Stomach (tissue), 9 donors: Measurements from ENCODE around the gene F12. TPM values are rescaled to one million over a fixed set of nuclear protein-coding genes. Genes with fewer than 3 reads are reported as not detected.
A peak's percentile ranks its signal among the peaks of the same experiment; 100 is the strongest.

Source experiments
- DNase-seq, 2 donors: peaks; one replicate each; pipeline versions ENCODE4 v3.0.0 to v3.0.0-alpha.2; 2013 to 2019
- H3K27ac ChIP-seq, 5 donors: fragments of 200-600 bp in 4 of 5; sonication (generic) in 4 of 5; one replicate each; pipeline ENCODE4 v1.5.1; 2013 to 2019; ENCODE audit warnings: mild to moderate bottlenecking in 1 of 5, moderate library complexity in 1 of 5
- H3K27me3 ChIP-seq, 3 donors: fragments of 200-600 bp; sonication (generic); one replicate each; pipeline ENCODE4 v1.5.1; 2017 to 2019; ENCODE audit warnings: mixed run types in 1 of 3
- H3K36me3 ChIP-seq, 4 donors: fragments of 200-600 bp; sonication (generic); 1 replicate in 3 of 4; 2 replicates in 1 of 4; pipeline ENCODE4 v1.5.1; 2016 to 2019
- H3K4me1 ChIP-seq, 4 donors: fragments of 200-600 bp; sonication (generic); one replicate each; pipeline ENCODE4 v1.5.1; 2016 to 2019
- H3K4me3 ChIP-seq, 4 donors: fragments of 200-600 bp; sonication (generic) in 3 of 4; one replicate each; pipeline ENCODE4 v1.5.1; 2016 to 2019; ENCODE audit warnings: mild to moderate bottlenecking in 1 of 4
- H3K9me3 ChIP-seq, 4 donors: fragments of 200-600 bp; sonication (generic); one replicate each; pipeline ENCODE4 v1.5.1; 2016 to 2019
- CTCF ChIP-seq, 7 experiments: fragments of 450-650 bp in 4 of 7; fragments of 200-600 bp in 3 of 7; sonication (generic) in 3 of 7; IDR thresholded peaks; one replicate each; pipeline ENCODE4 v1.5.1; 2016 to 2019; ENCODE audit warnings: antibody characterized with exemption in 7 of 7, control low read depth in 2 of 7, mild to moderate bottlenecking in 1 of 7
- EP300 ChIP-seq: sonication (generic); formaldehyde crosslinking; IDR thresholded peaks from one replicate; pipeline ENCODE4 v1.6.1; 2017; ENCODE audit warnings: antibody characterized with exemption
- POLR2A ChIP-seq, 4 donors: fragments of 450-650 bp; IDR thresholded peaks; one replicate each; pipeline ENCODE4 v1.6.1; 2016; ENCODE audit warnings: antibody characterized with exemption in 4 of 4, control low read depth in 2 of 4, mild to moderate bottlenecking in 1 of 4, moderate library complexity in 1 of 4
- POLR2AphosphoS5 ChIP-seq, 3 donors: sonication (generic); formaldehyde crosslinking; IDR thresholded peaks; one replicate each; pipeline ENCODE4 v1.6.1; 2016; ENCODE audit warnings: antibody characterized with exemption in 3 of 3
- WGBS, 5 donors: extraction: QIAGEN DNeasy Blood & Tissue Kit in 3 of 5; methylation state at CpG; one replicate each; pipeline versions ENCODE4 v1.1.5 to v1.1.7; 2013 to 2018; 5-methylcytosine and 5-hydroxymethylcytosine counted together
- intact Hi-C: fragments of 100-400 bp; cut with DNase I; formaldehyde crosslinking; loops from one replicate; pipeline ENCODE4 v1.15.1; 2023; ENCODE audit warnings: low total_unique reads
- polyA plus RNA-seq, 3 donors: library from polyadenylated mRNA; stranded (reverse); fragments of 200-250 nt; gene quantifications; one replicate each; pipeline ENCODE4 v1.2.3, GENCODE V29; 2013
- total RNA-seq, 5 donors: library from RNA; depleted of rRNA; stranded (reverse); fragments of >200 nt; gene quantifications; one replicate each; pipeline versions ENCODE4 v1.1.0 to v1.2.3, GENCODE V29; 2014 to 2016
- donor health status: healthy with polysubstance abuse.
- donor health status: Bipolar disorder and iron deficiency.
- donor health status: healthy.

The F12 gene
- total and polyA plus RNA-seq, 8 donors = 0.50 to 68.3 (median 33.0) TPM; not detected in 4

GRCh38 chr5:177410575-177410974 is 1.2 kb upstream of the F12 start:
- WGBS, 5 donors = 74 to 82% (median 79%) methylated on average over 3 of the region's 3 CpGs
- Histone ChIP-seq H3K9me3 (no peaks in the 10 kb centered on the region), H3K27ac (no peak overlapping the region), H3K36me3 (no peaks in the 10 kb centered on the region), H3K4me3 (no peak overlapping the region), H3K27me3 (no peaks in the 10 kb centered on the region), H3K4me1 (peaks cover 0 to 3% (median 0%) of the 10 kb centered on the region in 4 donors)
- TF ChIP-seq POLR2A (IDR thresholded peaks at IDR 0.05) (no peak), EP300 (no peak), POLR2AphosphoS5 (IDR thresholded peaks at IDR 0.05) (no peak), CTCF (IDR thresholded peaks at IDR 0.05) (no peak)
- intact Hi-C loops = no loop called here
- no peak for DNase-seq

DNA sequence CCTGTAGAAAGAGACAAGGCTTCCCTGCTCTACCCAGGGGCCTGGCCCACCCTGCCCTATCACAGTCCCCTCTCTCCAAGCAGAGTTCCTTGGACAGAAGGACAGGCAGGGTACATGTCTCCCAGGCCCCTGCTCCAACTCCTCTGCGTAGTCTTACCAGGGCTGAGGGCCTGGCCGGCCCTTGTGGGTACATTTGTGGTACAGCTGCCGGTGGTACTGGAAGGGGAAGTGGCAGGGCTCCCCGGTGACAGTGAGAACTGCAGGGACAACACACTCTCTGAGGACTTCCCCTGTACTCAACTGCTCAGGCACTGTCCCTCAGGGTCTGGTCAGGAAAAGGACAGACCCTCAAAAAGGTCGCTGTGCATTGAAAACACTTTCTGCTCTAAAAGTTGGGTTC is 3.6 kb downstream of the F12 start:
- no peak for TF ChIP-seq POLR2A (IDR thresholded peaks at IDR 0.05)
- TF ChIP-seq CTCF (IDR thresholded peaks at IDR 0.05) = no peak
- TF ChIP-seq POLR2AphosphoS5 (IDR thresholded peaks at IDR 0.05) = no peak
- TF ChIP-seq EP300 = no peak
- DNase-seq = no peak
- H3K9me3 ChIP-seq = no peaks in the 10 kb centered on the region
- intact Hi-C loops = no loop called here
- H3K27ac ChIP-seq = peak overlapping the region in 1 of 5 donors; percentile 14
- peaks cover 6 to 43% (median 31%) of the 10 kb centered on the region in 3 donors for H3K27me3 ChIP-seq
- peaks cover 22 to 39% (median 33%) of the 10 kb centered on the region in 4 donors for H3K4me1 ChIP-seq
- H3K4me3 ChIP-seq = no peak overlapping the region
- WGBS, 5 donors = 65 to 84% (median 77%) methylated on average over 2 to 5 of the region's 5 CpGs
- no peaks in the 10 kb centered on the region for H3K36me3 ChIP-seq

DNA sequence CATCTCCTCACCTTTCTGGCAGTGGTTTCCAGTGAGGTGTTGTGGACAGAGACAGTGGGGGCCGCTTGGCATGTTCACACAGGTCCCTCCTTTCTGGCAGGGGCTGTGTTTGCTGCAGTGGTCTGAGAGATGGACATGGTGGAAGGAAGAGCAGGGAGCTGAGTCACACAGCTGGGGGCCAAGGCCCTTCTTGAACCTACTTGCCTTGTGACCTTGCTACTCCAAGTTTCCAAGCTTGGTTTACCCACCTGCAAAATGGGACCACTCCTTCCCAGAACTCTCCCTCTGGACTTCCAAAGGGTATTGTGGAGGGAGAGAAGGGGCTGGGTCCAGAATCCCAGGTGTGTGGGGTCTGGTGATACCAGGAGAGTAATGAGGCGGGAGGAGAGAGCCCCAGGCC is 4.1 kb downstream of the F12 start:
- peaks cover 6 to 48% (median 36%) of the 10 kb centered on the region in 3 donors for H3K27me3 ChIP-seq

GRCh38 chr5:177404641-177405179 is 4.7 kb downstream of the F12 start:
- no peaks in the 10 kb centered on the region for H3K9me3 ChIP-seq
- no peak for TF ChIP-seq POLR2AphosphoS5 (IDR thresholded peaks at IDR 0.05)
- no peak for TF ChIP-seq CTCF (IDR thresholded peaks at IDR 0.05)
- no peak for TF ChIP-seq EP300
- no peak for TF ChIP-seq POLR2A (IDR thresholded peaks at IDR 0.05)
- intact Hi-C loops = loop anchor here (5.0 kb wide), 1 partner anchor 53 kb away; no protein-coding TSS in a partner anchor
- H3K27me3 ChIP-seq = peaks cover 6 to 54% (median 42%) of the 10 kb centered on the region in 3 donors
- WGBS, 5 donors = 32 to 43% (median 38%) methylated on average over 11 to 16 of the region's 16 CpGs
- peak overlapping the region in 3 of 5 donors; percentile 30 to 62 (median 52) for H3K27ac ChIP-seq
- peak overlapping the region; percentile 45 to 79 (median 57) for H3K4me3 ChIP-seq
- peak in 1 of 2 donors; percentile 57 for DNase-seq
- H3K4me1 ChIP-seq = peaks cover 31 to 50% (median 43%) of the 10 kb centered on the region in 4 donors
- no peaks in the 10 kb centered on the region for H3K36me3 ChIP-seq

More for the DNA sequence above, 4.1 kb downstream of the F12 start:
- peak overlapping the region in 1 of 5 donors; percentile 14 for H3K27ac ChIP-seq
- 88 to 100% (median 91%) methylated on average over 2 of the region's 2 CpGs for WGBS, 5 donors
- intact Hi-C loops = no loop called here
- no peak for TF ChIP-seq EP300
- TF ChIP-seq POLR2A (IDR thresholded peaks at IDR 0.05) = no peak
- TF ChIP-seq POLR2AphosphoS5 (IDR thresholded peaks at IDR 0.05) = no peak
- TF ChIP-seq CTCF (IDR thresholded peaks at IDR 0.05) = no peak
- H3K36me3 ChIP-seq = no peaks in the 10 kb centered on the region
- no peaks in the 10 kb centered on the region for H3K9me3 ChIP-seq
- peaks cover 26 to 44% (median 37%) of the 10 kb centered on the region in 4 donors for H3K4me1 ChIP-seq
- DNase-seq = no peak
- no peak overlapping the region for H3K4me3 ChIP-seq
